Keratinocyte (primary cell): ENCODE measurements around the gene C11orf65. TPM values are rescaled to one million over a fixed set of nuclear protein-coding genes. Genes with fewer than 3 reads are reported as not detected.

Experiments
- DNase-seq: peaks from one replicate; pipeline ENCODE4 v3.0.0-alpha.2; 2011; ENCODE audit warnings: low read depth, missing footprints, low spot score
- FAIRE-seq: peaks from 2 replicates; lab custom pipeline; 2011; peaks lifted over from hg19 to GRCh38; lab: Jason Lieb, UNC
- H2AFZ ChIP-seq: 2 replicates; pipeline ENCODE4 v1.6.0; 2012; ENCODE audit warnings: low read length, control low read depth, inconsistent platforms; ENCODE audit not compliant: control insufficient read depth
- H3K27ac ChIP-seq: 2 replicates; pipeline ENCODE4 v1.5.1; 2011; ENCODE audit warnings: low read length; ENCODE audit not compliant: control insufficient read depth, insufficient read depth
- H3K27me3 ChIP-seq: 3 replicates; pipeline ENCODE4 v1.6.0; 2011; ENCODE audit warnings: low read length; ENCODE audit not compliant: control insufficient read depth, insufficient read depth; ENCODE audit errors: extremely low read depth
- H3K36me3 ChIP-seq, 2 experiments: 2 replicates in 1 of 2; 3 replicates in 1 of 2; pipeline ENCODE4 v1.5.1; 2011; ENCODE audit warnings: low read length in 2 of 2, mild to moderate bottlenecking in 1 of 2; ENCODE audit not compliant: control insufficient read depth in 2 of 2, insufficient read depth in 2 of 2; ENCODE audit errors: extremely low read depth in 1 of 2
- H3K4me1 ChIP-seq: 3 replicates; pipeline ENCODE4 v1.5.1; 2011; ENCODE audit warnings: low read length; ENCODE audit not compliant: control insufficient read depth, insufficient read depth; ENCODE audit errors: extremely low read depth
- H3K4me2 ChIP-seq: 3 replicates; pipeline ENCODE4 v1.6.0; 2011; ENCODE audit warnings: low read depth, low read length; ENCODE audit not compliant: control insufficient read depth, insufficient read depth; ENCODE audit errors: extremely low read depth
- H3K4me3 ChIP-seq, 3 experiments: fragments of 200-600 bp in 1 of 3; sonication (generic) in 1 of 3; 2 replicates in 2 of 3; 3 replicates in 1 of 3; pipeline ENCODE4 v1.5.1; 2011 to 2016; ENCODE audit warnings: low read length in 3 of 3, mild to moderate bottlenecking in 3 of 3, control low read depth in 2 of 3, inconsistent platforms in 1 of 3, low read depth in 1 of 3, mixed read lengths in 1 of 3, mixed run types in 1 of 3, moderate library complexity in 1 of 3; ENCODE audit not compliant: control insufficient read depth in 2 of 3, insufficient read depth in 2 of 3; ENCODE audit errors: extremely low read depth in 1 of 3
- H3K79me2 ChIP-seq: 2 replicates; pipeline ENCODE4 v1.6.0; 2012; ENCODE audit warnings: low read length; ENCODE audit not compliant: control insufficient read depth, insufficient read depth
- H3K9ac ChIP-seq: 3 replicates; pipeline ENCODE4 v1.6.0; 2011; ENCODE audit warnings: low read length; ENCODE audit not compliant: control insufficient read depth, insufficient read depth; ENCODE audit errors: extremely low read depth
- H3K9me1 ChIP-seq: 3 replicates; pipeline ENCODE4 v1.6.0; 2011; ENCODE audit warnings: low read length; ENCODE audit not compliant: control insufficient read depth, insufficient read depth; ENCODE audit errors: extremely low read depth
- H3K9me3 ChIP-seq: 2 replicates; pipeline ENCODE4 v1.5.1; 2012; ENCODE audit warnings: low read depth, low read length; ENCODE audit not compliant: control insufficient read depth
- H4K20me1 ChIP-seq: 3 replicates; pipeline ENCODE4 v1.6.0; 2011; ENCODE audit warnings: low read length; ENCODE audit not compliant: control insufficient read depth, insufficient read depth; ENCODE audit errors: extremely low read depth
- CTCF ChIP-seq, 3 experiments: IDR thresholded peaks in 1 of 3; conservative IDR thresholded peaks in 1 of 3; optimal IDR thresholded peaks in 1 of 3; 2 replicates in 2 of 3; 3 replicates in 1 of 3; pipeline versions ENCODE3 to v1.5.1; 2011; ENCODE audit warnings: low read length in 3 of 3, mild to moderate bottlenecking in 3 of 3, moderate library complexity in 2 of 3, control low read depth in 1 of 3, inconsistent platforms in 1 of 3; ENCODE audit not compliant: insufficient read depth in 2 of 3; ENCODE audit errors: extremely low read depth in 1 of 3
- EZH2 ChIP-seq: IDR thresholded peaks from one replicate; pipeline ENCODE4 v1.6.1; 2012; ENCODE audit warnings: inconsistent platforms, mild to moderate bottlenecking, low read length, moderate library complexity
- dilution Hi-C: fragments of 300-500 bp; cut with MboI; formaldehyde crosslinking; loops from one replicate; pipeline ENCODE4 v1.7.0; 2020; ENCODE audit warnings: low sequenced_read_pairs; ENCODE audit not compliant: extremely low pct_ligation_motif_present
- polyA plus RNA-seq, 5 experiments: library from polyadenylated mRNA; depleted of rRNA in 3 of 5; stranded (reverse) in 3 of 5; stranded (forward) in 1 of 5; unstranded in 1 of 5; fragments of >200 nt; gene quantifications; 1 replicate in 1 of 5; 2 replicates in 3 of 5; 3 replicates in 1 of 5; pipeline versions ENCODE4 v1.2.1 to v1.2.3, GENCODE V29; 2011 to 2012; ENCODE audit warnings: missing spikeins in 2 of 5, low read depth in 1 of 5, low replicate concordance in 1 of 5

C11orf65 gene
- polyA plus RNA-seq, 1 donor (not counting 4 experiments of a cell fraction or from before 2014, with no cell fraction given) = 0.83 TPM

DNA sequence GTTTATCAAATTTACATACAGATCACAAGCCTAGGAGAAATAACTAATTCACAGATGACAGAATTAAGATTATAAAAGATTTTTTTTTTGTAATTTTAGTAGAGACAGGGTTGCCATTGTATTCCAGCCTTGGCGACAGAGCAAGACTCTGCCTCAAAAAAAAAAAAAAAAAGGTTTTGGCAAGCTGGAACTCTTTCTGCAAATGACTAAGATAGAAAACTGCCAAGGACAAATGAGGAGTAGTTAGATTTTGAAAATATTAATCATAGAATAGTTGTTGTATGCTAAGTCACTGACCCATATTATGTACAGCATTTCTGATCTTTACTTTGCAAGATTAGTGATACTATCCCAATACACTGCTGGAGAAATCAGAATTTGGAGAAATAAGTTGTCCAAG, 99.2 kb downstream of the C11orf65 start:
- Histone ChIP-seq H3K4me1 (no peaks in the 10 kb centered on the region), H3K79me2 (no peaks in the 10 kb centered on the region), H4K20me1 (no peaks in the 10 kb centered on the region), H3K9me3 (no peaks in the 10 kb centered on the region), H3K9ac (no peak overlapping the region), H3K27ac (no peak overlapping the region), H3K36me3 (peaks cover 1 to 6% of the 10 kb centered on the region in 2 experiments), H3K4me3 (no peak overlapping the region), H3K4me2 (no peak overlapping the region), H2AFZ (no peak overlapping the region), H3K27me3 (no peaks in the 10 kb centered on the region), H3K9me1 (no peaks in the 10 kb centered on the region)
- FAIRE-seq (no peak), DNase-seq (no peak)
- dilution Hi-C loops = no loop called here
- TF ChIP-seq EZH2 = no peak
- no peak for TF ChIP-seq CTCF (optimal IDR thresholded peaks at IDR 0.05 in 1 of 3, IDR thresholded peaks at IDR 0.05 in 1 of 3, conservative IDR thresholded peaks at IDR 0.05 in 1 of 3; ENCODE audit: extremely low read depth in 1 of 3, insufficient read depth in 2 of 3, low read length in 3 of 3)

- Histone ChIP-seq H3K27ac (no peak overlapping the region), H2AFZ (no peak overlapping the region), H4K20me1 (no peaks in the 10 kb centered on the region), H3K9ac (no peak overlapping the region), H3K36me3 (peaks cover 1 to 6% of the 10 kb centered on the region in 2 experiments), H3K4me1 (no peaks in the 10 kb centered on the region), H3K27me3 (no peaks in the 10 kb centered on the region), H3K4me2 (no peak overlapping the region), H3K9me1 (no peaks in the 10 kb centered on the region), H3K79me2 (no peaks in the 10 kb centered on the region), H3K9me3 (no peaks in the 10 kb centered on the region), H3K4me3 (no peak overlapping the region)
- DNase-seq = no peak
- dilution Hi-C loops = no loop called here
- TF ChIP-seq CTCF (optimal IDR thresholded peaks at IDR 0.05 in 1 of 3, IDR thresholded peaks at IDR 0.05 in 1 of 3, conservative IDR thresholded peaks at IDR 0.05 in 1 of 3; ENCODE audit: extremely low read depth in 1 of 3, insufficient read depth in 2 of 3, low read length in 3 of 3) (no peak), EZH2 (no peak)
- FAIRE-seq = no peak
Measured at GRCh38 chr11:108364159-108364558, 103.2 kb downstream of the C11orf65 start.
